Fibroblast of skin of back (primary cell): ENCODE results near the gene SUSD4.

ENCODE experiments used
- DNase-seq: peaks from one replicate; pipeline ENCODE4 v3.0.0-alpha.2; 2013

SUSD4 gene

GRCh38 chr1:223179786-223180185, 184.2 kb downstream of the SUSD4 start:
- no peak for DNase-seq

- DNase-seq, result no peak
These were observed 184.7 kb downstream of the SUSD4 start for GRCh38 chr1:223179280-223179679.

- no peak for DNase-seq
These were observed 186.3 kb downstream of the SUSD4 start for GRCh38 chr1:223177681-223178080.

- DNase-seq, result no peak
These were observed 187.5 kb downstream of the SUSD4 start for GRCh38 chr1:223176437-223176836.

- no peak for DNase-seq
These were observed 188.3 kb downstream of the SUSD4 start for GRCh38 chr1:223175633-223176032.

- DNase-seq, result no peak
These were observed 188.9 kb downstream of the SUSD4 start for GRCh38 chr1:223175032-223175431.
